GM21515 (cell line): ENCODE results near the gene GBE1.
"Not testable (repeated sequence)": the region's sequence is repeated elsewhere in the genome, so short reads cannot be mapped to it uniquely, and the experiment has no call there.

Experiments
- ATAC-seq: cut with Tn5 transposase; IDR thresholded peaks from one replicate; pipeline ENCODE4 v1.9.1; 2021; ENCODE audit not compliant: unreplicated experiment

GBE1 gene

GRCh38 chr3:81544385-81544784, 217.1 kb downstream of the GBE1 start:
- peak; percentile 80 for ATAC-seq

- no peak for ATAC-seq
Measured at GRCh38 chr3:81540787-81541186, 220.7 kb downstream of the GBE1 start.

DNA sequence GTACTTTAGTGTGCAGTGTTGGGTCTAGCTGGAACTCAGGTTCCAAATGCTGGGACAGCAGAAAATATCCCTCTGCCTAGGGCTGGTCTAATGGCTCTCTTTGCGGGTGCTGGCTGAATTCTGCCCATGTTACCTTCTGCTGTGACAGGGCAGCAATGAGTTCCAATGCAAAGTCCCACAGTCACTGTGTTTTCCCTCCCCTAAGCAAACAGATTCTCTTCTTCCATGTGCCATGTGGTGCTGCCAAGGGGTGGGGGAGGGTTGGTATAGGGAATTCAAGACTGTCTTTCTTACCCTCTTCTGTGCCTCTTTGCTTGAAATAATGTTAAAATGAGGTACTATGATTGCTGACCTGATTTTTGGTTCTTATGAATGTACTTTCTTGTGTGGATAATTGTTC, 229.6 kb downstream of the GBE1 start:
- no peak for ATAC-seq

DNA sequence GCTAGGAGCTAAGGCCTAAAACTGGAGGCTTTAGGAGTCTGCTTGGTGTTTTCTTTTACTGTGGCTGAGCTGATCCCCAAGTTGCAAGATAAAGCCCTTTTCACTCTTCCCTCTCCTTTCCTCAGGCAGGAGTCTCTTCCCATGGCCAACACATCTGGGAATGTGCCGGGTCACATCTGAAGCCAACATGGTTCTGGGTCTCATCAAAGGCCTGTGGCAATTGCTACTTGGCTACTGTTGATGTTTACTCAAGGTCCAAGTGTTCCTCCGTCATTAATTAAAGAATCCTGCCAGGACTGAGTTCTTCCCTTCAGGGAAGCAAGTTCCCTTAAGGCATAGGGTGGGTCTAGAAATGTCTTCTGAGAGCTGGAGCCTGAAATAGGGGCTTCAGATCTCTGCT, 230.2 kb downstream of the GBE1 start:
- no peak for ATAC-seq

- no peak for ATAC-seq
Measured at GRCh38 chr3:81530180-81530939, 231.1 kb downstream of the GBE1 start.

GRCh38 chr3:81521855-81522254, 239.6 kb downstream of the GBE1 start:
- no peak for ATAC-seq

GRCh38 chr3:81518945-81519344, 242.5 kb downstream of the GBE1 start:
- ATAC-seq, result no peak

DNA sequence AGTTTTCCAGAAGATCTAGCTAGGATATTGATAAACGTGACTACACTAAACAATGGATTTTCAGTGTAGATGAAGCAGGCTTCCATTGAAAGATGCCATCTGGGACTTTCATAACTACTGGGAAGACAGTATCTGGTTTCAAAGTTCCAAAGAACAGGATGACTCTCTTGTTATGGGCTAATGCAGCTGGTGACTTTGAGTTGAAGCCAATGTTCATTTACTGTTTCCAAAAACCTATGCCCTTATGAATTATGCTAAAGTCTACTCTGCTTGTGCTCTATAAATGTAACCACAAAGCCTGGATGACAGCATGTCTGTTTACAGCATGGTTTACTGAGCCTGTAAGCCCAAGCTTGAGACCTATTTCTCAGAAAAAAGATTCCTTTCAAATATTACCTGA, 245.4 kb downstream of the GBE1 start:
- no peak for ATAC-seq

- ATAC-seq, result no peak
Measured at GRCh38 chr3:81513591-81513990, 247.9 kb downstream of the GBE1 start.

- no peak for ATAC-seq
Measured at GRCh38 chr3:81503026-81503425, 258.4 kb downstream of the GBE1 start.

- ATAC-seq, result no peak
Measured at GRCh38 chr3:81502236-81502635, 259.2 kb downstream of the GBE1 start.

GRCh38 chr3:81500039-81500438, 261.4 kb downstream of the GBE1 start:
- ATAC-seq, result no peak

DNA sequence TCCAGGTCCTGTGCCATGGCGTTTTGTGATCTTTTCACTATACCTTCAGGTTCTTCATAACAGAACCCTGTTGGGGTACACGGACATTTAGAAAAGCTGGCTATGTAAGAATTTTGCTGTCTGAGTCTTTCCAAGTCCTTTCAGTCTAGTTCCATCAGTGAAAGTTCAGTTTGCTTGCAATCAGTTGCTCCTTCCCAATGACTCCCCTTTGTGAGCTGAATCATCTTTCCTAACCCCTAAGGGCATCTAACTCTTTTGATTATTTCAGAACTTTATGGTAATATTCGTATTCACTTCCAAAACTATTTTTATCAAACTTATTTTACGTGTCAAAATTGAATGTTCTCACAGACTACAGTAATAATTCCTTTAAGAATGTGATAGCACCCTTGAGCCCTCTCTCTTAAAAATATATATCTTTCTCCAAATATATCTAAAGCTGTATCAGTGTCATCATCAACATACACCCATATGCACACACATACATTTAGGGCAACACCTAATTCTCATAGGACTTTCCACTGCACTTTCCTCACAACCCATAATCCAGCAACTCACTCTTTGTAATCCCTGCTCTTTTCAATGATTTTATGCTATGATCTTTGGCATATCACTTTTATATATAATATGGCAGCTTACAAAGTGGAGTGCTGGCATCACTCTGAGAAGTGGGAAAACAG, 263.7 kb downstream of the GBE1 start:
- no peak for ATAC-seq

GRCh38 chr3:81496407-81497104, 264.9 kb downstream of the GBE1 start:
- no peak for ATAC-seq

- ATAC-seq, result not testable (repeated sequence)
Measured at GRCh38 chr3:81492471-81492870, 269.0 kb downstream of the GBE1 start.

DNA sequence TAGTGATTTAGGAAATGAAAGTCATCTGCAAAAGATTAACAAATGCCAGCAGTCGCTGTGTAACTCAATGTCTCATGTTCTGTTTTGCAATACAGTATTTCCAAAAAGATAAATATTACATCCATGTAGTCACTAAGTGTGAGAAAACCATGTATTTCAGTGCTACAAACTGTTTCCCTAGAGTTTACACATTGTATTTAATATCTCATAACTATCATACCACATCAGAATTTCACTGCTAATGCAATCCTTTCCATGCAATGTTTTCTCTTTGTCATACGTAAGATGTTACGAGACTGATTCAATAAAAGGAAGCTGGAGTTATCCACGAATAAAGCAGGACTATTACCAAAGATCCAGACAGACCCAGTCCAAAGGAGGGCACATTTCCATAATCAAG, 269.4 kb downstream of the GBE1 start:
- no peak for ATAC-seq

DNA sequence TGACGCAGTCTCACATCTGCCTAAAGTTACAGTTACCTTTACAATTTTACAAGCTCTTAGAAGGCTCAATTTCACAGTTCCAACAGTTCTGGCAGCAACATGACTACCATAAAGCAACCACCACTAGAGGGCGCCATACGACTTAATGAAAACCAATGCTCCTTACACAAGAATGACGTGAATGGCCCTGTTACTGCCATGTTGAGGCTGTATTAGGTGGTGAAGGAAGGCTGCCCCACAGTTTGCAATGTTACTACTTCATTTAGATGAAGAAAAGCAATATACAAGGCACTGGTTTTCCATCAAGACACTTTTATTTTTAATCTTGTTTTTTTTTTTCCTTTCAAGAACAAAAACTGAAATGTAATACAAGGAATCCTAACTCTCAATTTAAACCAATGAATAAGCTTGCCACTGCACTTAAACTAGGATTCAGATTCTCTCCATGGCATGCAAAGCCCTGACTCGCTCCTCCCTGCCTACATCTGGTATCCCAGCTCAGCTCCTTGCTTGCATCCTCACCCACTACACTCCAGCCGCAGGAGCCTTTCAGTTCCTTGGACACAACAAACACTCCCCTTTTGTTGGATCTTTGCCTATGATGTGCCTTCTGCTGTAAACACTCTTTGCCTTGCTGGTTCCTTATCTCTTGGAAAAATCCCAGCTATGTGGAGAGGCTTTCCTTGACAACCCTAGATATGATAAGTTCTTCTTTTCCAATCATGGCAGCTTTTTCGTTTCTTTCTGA, 270.7 kb downstream of the GBE1 start:
- ATAC-seq, result peak; percentile 93

DNA sequence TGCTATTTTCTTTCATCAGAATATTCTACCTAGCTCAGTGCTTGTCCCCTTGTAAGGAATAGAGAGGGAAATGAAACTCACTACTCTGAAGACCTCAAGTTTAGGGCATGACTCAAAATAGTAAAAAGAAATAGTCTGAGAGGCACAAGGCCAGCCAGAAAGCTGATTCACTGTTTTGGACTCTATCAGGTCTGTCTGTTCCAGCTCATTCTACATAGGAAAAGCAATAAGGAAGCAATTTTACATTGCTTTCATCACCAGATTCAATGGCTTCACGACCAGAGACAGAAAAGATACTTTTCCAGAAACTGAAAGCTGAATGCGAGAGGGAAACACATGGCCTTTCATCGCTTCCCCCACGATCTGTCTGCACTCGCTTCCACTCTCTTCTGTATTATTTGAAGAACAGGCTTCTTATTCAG, 276.0 kb downstream of the GBE1 start:
- ATAC-seq, result peak; percentile 98

DNA sequence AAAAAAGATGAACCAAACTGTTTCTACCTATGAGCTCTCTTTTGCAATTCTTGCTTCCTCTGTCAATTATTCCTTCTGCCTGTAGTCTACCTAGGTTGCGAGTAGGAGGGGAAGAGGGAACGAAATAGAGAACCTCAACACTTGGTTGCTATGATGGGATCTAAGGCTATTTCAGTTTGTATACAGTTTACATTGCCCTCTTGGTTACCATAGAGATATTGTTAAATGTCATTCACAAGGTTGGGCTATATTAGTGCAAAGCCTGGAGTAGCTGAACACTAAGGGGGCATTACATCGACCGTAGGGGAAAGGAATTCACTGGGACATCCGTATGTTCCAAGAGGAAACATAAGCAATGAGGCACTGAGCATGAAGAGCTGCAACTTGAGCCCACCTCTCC, 276.9 kb downstream of the GBE1 start:
- no peak for ATAC-seq

DNA sequence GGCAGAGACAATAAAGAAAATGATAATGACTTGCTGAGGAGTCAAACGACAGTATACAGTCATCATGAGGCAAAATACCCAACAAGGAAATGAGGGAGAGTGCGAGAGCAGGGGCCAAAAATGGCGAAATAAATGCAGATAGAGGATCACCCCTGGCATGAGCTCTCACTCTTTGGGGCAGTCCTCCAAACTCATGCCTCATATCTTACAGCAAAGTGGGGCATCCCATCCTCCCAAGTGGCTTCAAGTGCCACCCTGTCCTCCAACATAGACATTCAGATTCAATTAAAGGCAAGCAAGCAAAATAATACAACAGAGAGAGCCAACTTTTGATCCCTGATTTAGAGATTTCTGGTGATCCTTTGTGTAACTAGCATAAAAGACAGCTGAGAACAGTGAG, 278.4 kb downstream of the GBE1 start:
- no peak for ATAC-seq

GRCh38 chr3:81477740-81478139, 283.7 kb downstream of the GBE1 start:
- no peak for ATAC-seq
